NB4 (cell line): ENCODE measurements around the gene TNFSF10.

Experiments used
- CTCF ChIP-seq: IDR thresholded peaks from one replicate; pipeline ENCODE4 v1.5.1; 2012; ENCODE audit warnings: low read depth, low read length
- POLR2A ChIP-seq: IDR thresholded peaks from 2 replicates; pipeline ENCODE4 v1.6.1; 2011; ENCODE audit warnings: mild to moderate bottlenecking; ENCODE audit not compliant: insufficient read length; ENCODE audit errors: extremely low read depth

- TF ChIP-seq CTCF (no peak), POLR2A (no peak)
These were observed 1.9 kb upstream of the TNFSF10 start for GRCh38 chr3:172525116-172525613.
